Mesodermal cell (in vitro differentiated cells): Measurements from ENCODE around the gene SH3GL3. TPM values are rescaled to one million over a fixed set of nuclear protein-coding genes. Genes with fewer than 3 reads are reported as not detected.

ENCODE experiments used
- H3K27ac ChIP-seq: 2 replicates; pipeline ENCODE4 v1.7.0; 2013; ENCODE audit warnings: mild to moderate bottlenecking, low read depth, low read length, moderate library complexity; ENCODE audit not compliant: severe bottlenecking
- H3K36me3 ChIP-seq: 2 replicates; pipeline ENCODE4 v1.7.1; 2013; ENCODE audit warnings: mild to moderate bottlenecking, low read length, moderate library complexity; ENCODE audit not compliant: control insufficient read depth, insufficient read depth
- H3K4me1 ChIP-seq: one replicate; pipeline ENCODE4 v1.7.1; 2013; ENCODE audit warnings: mild to moderate bottlenecking, low read length; ENCODE audit not compliant: insufficient read depth, control insufficient read depth, poor library complexity, severe bottlenecking
- H3K4me3 ChIP-seq: 2 replicates; pipeline ENCODE4 v1.7.0; 2013; ENCODE audit warnings: low read length, control low read depth, mild to moderate bottlenecking; ENCODE audit not compliant: insufficient read depth, poor library complexity, severe bottlenecking; ENCODE audit errors: extremely low read depth
- H3K9me3 ChIP-seq: 2 replicates; pipeline ENCODE4 v1.7.1; 2013; ENCODE audit warnings: mild to moderate bottlenecking, low read length, moderate library complexity; ENCODE audit not compliant: control insufficient read depth
- WGBS, 2 experiments: methylation state at CpG; one replicate each; pipeline ENCODE4 v1.1.5; 2013; ENCODE audit warnings: missing lambda C conversion rate in 2 of 2; ENCODE audit not compliant: insufficient coverage in 2 of 2; 5-methylcytosine and 5-hydroxymethylcytosine counted together
- polyA plus RNA-seq, 2 experiments: library from polyadenylated mRNA; stranded (reverse); fragments of 50-300 nt; gene quantifications; one replicate each; pipeline ENCODE4 v1.2.3, GENCODE V29; 2013

Gene SH3GL3, protein sequence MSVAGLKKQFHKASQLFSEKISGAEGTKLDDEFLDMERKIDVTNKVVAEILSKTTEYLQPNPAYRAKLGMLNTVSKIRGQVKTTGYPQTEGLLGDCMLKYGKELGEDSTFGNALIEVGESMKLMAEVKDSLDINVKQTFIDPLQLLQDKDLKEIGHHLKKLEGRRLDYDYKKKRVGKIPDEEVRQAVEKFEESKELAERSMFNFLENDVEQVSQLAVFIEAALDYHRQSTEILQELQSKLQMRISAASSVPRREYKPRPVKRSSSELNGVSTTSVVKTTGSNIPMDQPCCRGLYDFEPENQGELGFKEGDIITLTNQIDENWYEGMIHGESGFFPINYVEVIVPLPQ
- 5.7 TPM for polyA plus RNA-seq (2013, experiment 1 of 2)
- polyA plus RNA-seq (2013, experiment 2 of 2): 6.9 TPM

DNA sequence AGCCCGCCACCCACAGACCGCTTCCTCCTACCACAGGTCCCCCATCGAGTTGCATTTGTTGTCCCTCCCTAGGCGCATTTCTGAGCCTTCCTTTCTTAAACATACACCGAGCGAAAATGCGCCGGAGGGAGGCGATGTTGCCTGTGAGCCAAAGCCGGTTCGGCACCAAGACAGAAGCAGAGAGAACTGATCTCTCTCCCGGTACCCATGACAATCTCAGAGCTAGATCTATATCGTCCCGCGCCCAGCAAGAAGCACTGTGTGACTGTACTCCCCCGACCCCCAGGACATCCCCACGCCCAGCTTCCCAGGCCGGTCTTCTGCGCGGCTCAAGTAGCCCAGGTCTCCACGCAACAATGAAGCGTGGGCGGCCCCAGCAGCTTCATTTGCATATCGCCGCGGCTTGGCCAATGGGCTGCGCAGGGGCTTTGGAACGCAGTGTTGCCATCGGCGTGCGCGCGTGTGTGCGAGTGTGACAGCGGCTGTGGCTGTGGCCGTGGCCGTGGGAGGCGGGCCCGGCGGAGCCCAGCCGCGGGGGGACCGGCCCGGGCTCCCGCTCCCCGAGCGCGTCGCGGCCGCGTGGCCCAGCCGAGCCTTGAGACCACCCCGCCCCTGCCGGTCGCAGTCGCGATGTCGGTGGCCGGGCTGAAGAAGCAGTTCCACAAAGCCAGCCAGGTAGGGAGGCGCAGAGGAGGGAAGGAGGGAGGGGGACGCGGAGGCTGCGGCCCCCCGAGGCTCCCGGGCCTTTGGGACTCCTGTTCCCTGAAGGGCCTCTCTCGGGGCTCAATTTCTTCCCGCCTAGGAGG, at the start of gene SH3GL3:
SH3GL3 (plus strand) TSS at position 438 of the 806 bp plus-strand sequence; CDS start at position 631, 193 bp downstream.
- Histone ChIP-seq H3K4me3 (peak within 1 kb of the TSS; percentile 71), H3K36me3 (no peaks in the 10 kb centered on the region), H3K27ac (peak within 1 kb of the TSS; percentile 5), H3K9me3 (no peaks in the 10 kb centered on the region), H3K4me1 (peaks cover 9% of the 10 kb centered on the region)
- 1% methylated on average over 45 to 65 of the region's 68 CpGs for WGBS, 2 experiments

DNA sequence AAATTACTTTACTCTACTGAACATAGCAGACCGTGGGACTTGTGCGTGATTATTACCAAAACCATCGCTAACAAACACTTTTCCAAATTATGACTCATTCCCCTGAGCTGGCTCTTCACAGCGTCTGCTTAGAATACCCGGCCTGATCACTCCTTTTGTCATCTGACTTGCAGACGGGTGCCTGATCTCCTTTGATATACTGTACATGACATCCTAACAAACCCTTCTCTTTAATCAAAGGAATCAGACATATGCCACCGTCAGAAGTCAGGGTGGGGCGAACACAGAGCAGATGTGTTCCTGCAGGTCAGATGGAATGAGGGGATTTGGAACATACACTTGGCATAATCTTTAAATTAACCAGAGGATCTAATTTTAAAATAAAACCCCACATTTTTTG, 48.5 kb upstream of the SH3GL3 start:
- H3K4me1 ChIP-seq: peaks cover 5% of the 10 kb centered on the region
- no peaks in the 10 kb centered on the region for H3K36me3 ChIP-seq
- no peaks in the 10 kb centered on the region for H3K9me3 ChIP-seq
- no peak overlapping the region for H3K4me3 ChIP-seq
- H3K27ac ChIP-seq: no peak overlapping the region
- whole genome bisulfite sequencing, 2 experiments: 85 to 100% methylated on average over 1 to 5 of the region's 8 CpGs

DNA sequence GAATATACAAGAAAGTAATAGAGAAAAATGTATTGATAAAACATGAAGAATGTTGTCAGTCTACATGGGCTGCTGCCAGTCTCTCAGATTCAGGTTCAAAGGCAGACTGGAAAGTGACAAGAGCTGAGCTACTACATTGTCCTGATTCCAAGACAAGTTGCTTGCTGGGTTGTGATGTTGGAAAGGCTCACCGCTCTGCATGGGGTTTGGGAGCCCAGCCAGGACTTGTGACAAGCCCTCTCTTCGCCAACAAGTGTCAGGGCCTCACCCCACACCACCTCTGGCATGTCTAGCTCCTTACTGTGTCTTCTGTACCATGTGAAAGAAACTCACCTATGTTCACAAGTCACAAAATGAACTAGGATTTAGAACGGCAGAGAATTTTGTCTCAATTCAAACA, 43.0 kb upstream of the SH3GL3 start:
- H3K36me3 ChIP-seq: no peaks in the 10 kb centered on the region
- WGBS, 2 experiments: 87 to 90% methylated on average over 2 to 3 of the region's 3 CpGs
- H3K4me1 ChIP-seq: no peaks in the 10 kb centered on the region
- H3K27ac ChIP-seq: no peak overlapping the region
- no peaks in the 10 kb centered on the region for H3K9me3 ChIP-seq
- no peak overlapping the region for H3K4me3 ChIP-seq

DNA sequence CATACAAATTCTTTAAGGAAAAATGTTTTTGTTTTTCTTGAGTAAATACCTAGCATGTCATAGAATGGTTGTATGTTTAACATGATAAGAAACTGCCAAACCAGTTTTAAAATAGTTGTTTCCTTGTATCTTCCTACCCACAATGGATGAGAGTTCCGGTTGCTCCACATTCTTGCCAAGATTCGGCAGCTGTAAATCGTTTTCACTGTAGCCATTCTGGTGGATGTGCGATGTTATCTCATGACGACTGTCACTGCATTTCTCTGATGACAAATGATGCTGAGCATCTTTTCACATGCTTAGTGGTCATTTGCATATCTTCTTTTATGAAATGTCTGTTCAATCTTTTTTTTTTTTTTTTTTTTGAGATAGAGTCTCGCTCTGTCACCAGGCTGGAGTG, 36.6 kb upstream of the SH3GL3 start:
- no peaks in the 10 kb centered on the region for H3K9me3 ChIP-seq
- no peak overlapping the region for H3K27ac ChIP-seq
- 93 to 98% methylated on average over 5 of the region's 6 CpGs for WGBS, 2 experiments
- H3K4me3 ChIP-seq: no peak overlapping the region
- H3K36me3 ChIP-seq: no peaks in the 10 kb centered on the region
- H3K4me1 ChIP-seq: no peaks in the 10 kb centered on the region

DNA sequence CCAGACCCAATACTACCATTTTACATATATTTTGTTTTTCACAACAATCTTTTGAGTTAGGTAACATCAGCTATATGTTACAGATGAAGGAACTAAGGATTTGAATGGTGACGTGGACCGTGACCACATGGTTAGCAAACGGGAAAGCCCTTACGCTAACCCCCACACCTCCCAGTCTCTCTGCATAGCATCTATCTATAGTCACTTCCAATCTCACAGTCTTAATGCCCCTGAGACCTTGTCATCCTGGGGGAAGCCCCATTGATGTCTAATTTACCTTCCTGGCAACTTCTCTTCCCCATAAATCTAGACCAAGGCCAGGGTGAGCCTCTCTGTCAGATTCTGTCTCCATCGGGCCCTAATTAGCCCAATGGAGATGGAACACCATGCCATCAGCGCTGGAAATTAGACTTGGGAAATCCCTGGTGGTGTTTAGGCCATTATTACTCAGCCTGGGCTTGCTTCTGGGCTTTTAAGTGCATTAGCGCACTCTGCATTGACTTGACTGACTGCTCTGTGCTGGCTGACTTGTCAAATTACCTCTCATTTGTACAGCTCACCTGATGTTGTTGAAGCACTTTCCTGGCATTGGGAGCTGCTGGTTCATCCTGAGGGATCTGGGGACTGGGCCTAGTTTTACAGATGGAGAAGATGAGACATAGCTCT, 34.0 kb upstream of the SH3GL3 start:
- H3K27ac ChIP-seq: no peak overlapping the region
- H3K4me1 ChIP-seq: no peaks in the 10 kb centered on the region
- 80 to 90% methylated on average over 3 to 5 of the region's 7 CpGs for WGBS, 2 experiments
- no peaks in the 10 kb centered on the region for H3K9me3 ChIP-seq
- H3K36me3 ChIP-seq: no peaks in the 10 kb centered on the region
- no peak overlapping the region for H3K4me3 ChIP-seq

DNA sequence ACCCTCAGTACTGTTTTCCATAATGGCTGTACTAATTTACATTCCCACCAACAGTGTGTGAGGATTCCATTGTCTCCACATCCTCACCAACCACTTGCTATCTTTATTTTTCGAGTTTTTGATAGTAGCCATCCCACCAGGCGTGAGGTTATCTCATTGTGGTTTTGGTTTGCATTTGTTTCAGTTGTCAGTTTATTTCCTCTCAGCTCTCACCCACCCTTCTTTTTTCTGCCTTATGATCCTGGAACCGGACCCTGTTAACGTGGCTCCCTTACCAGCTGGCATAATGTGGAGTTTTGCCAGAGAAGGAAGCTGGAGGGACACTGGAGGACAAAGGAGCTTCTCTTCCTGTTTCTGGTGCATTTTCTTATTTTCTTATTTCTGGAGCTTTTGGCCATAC, 25.1 kb upstream of the SH3GL3 start:
- WGBS, 2 experiments: no CpG with 5 or more reads among the region's 4 CpGs
- H3K27ac ChIP-seq: no peak overlapping the region

DNA sequence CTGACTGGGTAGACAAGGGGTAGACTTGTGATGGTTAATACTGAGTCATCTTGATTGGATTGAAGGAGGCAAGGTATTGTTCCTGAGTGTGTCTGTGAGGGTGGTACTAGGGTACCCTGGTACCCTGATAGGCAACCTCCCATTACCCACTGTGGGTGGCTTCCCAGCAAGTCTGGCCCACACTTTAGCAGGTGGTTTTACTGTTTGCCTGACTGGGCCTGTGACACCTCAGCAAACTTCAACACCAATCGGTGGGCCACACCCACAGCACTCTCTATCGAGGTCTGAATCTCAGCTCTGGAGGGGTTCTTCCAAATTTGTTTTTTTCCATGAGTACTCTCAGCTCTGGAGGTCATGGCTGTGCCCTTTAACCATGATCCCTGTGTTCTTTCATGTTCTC, 24.6 kb upstream of the SH3GL3 start:
- Histone ChIP-seq H3K36me3 (no peaks in the 10 kb centered on the region), H3K9me3 (no peaks in the 10 kb centered on the region), H3K4me1 (no peaks in the 10 kb centered on the region), H3K4me3 (no peak overlapping the region), H3K27ac (no peak overlapping the region)
- 77 to 93% methylated on average over 2 of the region's 2 CpGs for WGBS, 2 experiments

More for the DNA sequence above, 25.1 kb upstream of the SH3GL3 start:
- no peaks in the 10 kb centered on the region for H3K36me3 ChIP-seq
- H3K4me3 ChIP-seq: no peak overlapping the region
- H3K9me3 ChIP-seq: no peaks in the 10 kb centered on the region
- H3K4me1 ChIP-seq: no peaks in the 10 kb centered on the region

DNA sequence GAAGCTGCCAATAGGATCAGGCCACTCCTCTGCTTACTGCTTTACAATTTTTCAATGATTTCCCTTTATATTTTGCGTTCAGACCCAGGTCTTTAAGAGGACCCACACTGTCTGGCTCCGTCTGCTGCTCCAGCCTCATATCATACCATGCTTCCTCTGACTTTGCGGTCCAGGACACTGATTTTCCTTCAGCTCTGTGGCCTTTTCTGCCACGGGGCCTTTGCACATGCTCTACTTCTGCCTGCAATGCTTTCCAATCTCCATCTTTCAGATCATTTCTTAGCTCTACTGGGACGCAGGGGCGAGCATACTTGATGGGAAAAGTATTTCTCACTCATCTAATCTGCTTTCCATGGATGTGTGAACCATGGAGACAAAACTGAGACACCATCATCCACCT, 23.0 kb upstream of the SH3GL3 start:
- Histone ChIP-seq H3K4me3 (no peak overlapping the region), H3K27ac (no peak overlapping the region), H3K4me1 (no peaks in the 10 kb centered on the region), H3K36me3 (no peaks in the 10 kb centered on the region), H3K9me3 (peaks cover 5% of the 10 kb centered on the region)
- WGBS, 2 experiments: 93 to 100% methylated on average over 4 of the region's 6 CpGs

DNA sequence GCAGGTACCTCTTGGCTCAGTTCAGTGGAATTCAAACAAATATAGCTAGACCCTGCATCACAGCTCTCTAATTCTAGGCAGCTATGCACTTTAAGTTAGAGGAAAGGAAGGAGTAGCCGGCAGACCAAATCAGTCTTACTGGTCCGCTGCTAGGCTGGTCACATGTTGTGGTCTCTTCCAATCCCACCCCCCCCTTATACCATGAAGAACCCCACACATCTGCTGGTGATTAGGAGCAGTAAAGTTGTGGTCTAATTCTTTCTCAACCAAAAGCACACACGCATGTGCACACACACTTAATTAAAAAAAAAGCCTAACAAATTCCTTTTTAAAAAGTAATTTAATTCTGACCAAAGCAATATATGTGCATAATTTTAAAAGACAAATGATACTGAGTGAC, 16.7 kb upstream of the SH3GL3 start:
- H3K4me1 ChIP-seq: peaks cover 5% of the 10 kb centered on the region
- no peaks in the 10 kb centered on the region for H3K36me3 ChIP-seq
- peaks cover 5% of the 10 kb centered on the region for H3K9me3 ChIP-seq
- no CpG with 5 or more reads among the region's 3 CpGs for WGBS, 2 experiments
- no peak overlapping the region for H3K27ac ChIP-seq
- no peak overlapping the region for H3K4me3 ChIP-seq

DNA sequence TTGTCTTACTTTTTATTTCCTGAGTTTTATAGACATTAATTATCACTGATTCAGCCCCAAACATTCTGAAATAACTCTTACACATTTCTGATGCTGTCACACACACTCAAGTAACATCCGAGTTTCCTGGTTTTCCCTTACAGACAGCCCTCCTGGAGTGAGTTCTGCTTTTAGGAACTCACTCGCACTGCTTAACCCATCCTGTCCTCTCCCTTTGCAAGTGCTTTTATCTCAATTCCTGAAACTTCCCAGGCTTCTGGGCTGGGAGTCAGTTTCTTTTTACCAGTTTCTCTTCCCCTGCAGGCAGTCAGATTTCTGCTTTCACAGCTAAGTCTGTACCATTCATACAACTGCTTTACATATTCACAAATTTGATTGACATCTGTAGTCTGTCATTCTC, 15.6 kb upstream of the SH3GL3 start:
- H3K36me3 ChIP-seq: no peaks in the 10 kb centered on the region
- H3K9me3 ChIP-seq: peaks cover 5% of the 10 kb centered on the region
- H3K27ac ChIP-seq: no peak overlapping the region
- 30 to 43% methylated on average over 2 of the region's 2 CpGs for WGBS, 2 experiments
- H3K4me3 ChIP-seq: no peak overlapping the region
- H3K4me1 ChIP-seq: peaks cover 5% of the 10 kb centered on the region
